ENCODE measurements around the gene ENOX1. TPM values are rescaled to one million over a fixed set of nuclear protein-coding genes. Genes with fewer than 3 reads are reported as not detected.

The ENOX1 gene
- total RNA-seq, 1 donor = 7.4 TPM

DNA sequence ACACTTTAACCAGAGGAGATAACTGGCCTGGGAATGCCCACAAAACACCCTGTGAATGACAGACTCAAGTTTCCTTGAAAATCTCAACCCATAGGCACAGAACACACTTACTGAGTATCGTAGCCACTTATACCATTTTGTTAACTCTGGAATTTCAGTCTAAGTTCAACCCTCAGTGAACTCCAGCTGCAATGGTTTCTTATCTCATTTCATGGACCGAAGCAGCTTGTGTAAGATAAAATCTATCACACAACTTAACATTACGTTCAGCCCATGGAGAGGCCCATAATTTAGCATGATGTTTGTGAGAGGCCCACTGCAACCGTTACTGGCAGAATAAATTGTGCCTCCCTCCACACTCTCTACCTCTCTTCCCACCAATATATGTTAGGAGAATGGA is 440.3 kb downstream of the ENOX1 start:
- DNase-seq (ENCODE audit: low read depth) = no peak
- H3K4me3 ChIP-seq (ENCODE audit: low read depth, low read length) = no peak overlapping the region
- TF ChIP-seq, protein P1, sequence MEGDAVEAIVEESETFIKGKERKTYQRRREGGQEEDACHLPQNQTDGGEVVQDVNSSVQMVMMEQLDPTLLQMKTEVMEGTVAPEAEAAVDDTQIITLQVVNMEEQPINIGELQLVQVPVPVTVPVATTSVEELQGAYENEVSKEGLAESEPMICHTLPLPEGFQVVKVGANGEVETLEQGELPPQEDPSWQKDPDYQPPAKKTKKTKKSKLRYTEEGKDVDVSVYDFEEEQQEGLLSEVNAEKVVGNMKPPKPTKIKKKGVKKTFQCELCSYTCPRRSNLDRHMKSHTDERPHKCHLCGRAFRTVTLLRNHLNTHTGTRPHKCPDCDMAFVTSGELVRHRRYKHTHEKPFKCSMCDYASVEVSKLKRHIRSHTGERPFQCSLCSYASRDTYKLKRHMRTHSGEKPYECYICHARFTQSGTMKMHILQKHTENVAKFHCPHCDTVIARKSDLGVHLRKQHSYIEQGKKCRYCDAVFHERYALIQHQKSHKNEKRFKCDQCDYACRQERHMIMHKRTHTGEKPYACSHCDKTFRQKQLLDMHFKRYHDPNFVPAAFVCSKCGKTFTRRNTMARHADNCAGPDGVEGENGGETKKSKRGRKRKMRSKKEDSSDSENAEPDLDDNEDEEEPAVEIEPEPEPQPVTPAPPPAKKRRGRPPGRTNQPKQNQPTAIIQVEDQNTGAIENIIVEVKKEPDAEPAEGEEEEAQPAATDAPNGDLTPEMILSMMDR (IDR thresholded peaks at IDR 0.05; ENCODE audit: insufficient read depth, low read length) = no peak

DNA sequence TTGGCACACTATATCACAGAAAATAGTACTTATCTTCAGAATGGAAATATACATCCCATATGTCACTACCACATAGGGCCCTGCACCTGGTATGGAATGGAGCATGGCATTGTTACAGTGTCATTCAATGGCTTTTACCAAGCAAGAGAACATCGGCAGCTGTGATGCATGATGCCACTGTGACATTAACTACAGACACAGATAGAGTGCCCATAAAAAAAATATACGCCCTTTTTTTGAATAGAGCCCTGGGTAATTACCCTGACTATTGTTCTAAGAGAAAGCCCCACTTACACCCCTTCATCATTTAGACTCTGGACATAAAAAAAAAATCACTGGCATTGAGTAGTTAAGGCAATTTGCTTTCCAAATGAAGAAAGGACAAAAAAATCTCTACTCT is 443.1 kb downstream of the ENOX1 start:
- no peak overlapping the region for H3K4me3 ChIP-seq (ENCODE audit: low read depth, low read length)
- no peak for DNase-seq (ENCODE audit: low read depth)
- TF ChIP-seq, protein P1 (IDR thresholded peaks at IDR 0.05; ENCODE audit: insufficient read depth, low read length) = no peak

DNA sequence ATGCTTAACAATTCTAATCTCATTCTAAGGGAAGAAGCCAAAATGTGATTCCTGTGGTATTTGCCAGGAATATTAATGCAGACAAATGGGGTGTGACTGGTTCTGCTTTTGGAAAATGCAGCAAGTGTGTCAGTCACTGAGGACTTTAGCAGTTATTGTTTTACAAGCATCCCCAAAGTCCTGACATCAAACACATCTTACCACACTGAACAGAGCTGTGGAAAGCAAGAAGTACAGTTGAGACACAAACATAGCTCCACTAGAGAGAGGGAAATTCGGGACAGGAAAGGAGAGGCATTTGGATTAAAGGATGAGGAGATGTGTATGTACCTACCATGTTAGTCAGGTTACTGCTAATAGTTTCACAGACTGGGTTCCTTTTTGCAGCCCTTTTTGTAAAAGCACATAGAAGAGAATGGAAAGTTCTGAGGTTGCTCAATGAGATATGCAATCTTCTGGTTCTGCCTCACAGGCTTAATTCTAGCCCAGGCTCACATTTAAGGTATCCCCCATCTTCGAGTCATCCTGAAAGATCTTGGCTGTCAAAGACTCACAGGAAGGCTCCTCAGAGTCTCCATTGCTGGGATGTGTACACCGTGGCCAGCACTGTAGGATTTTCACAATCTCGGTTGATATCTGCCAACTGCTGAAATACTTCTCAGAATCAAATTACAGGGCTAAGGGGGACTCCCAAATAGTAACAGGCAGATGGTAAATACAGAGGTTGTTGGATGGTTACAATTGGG is 446.8 kb downstream of the ENOX1 start:
- TF ChIP-seq, protein P1 (IDR thresholded peaks at IDR 0.05; ENCODE audit: insufficient read depth, low read length) = no peak
- H3K4me3 ChIP-seq (ENCODE audit: low read depth, low read length) = no peak overlapping the region
- peak; percentile 34 for DNase-seq (ENCODE audit: low read depth)

DNA sequence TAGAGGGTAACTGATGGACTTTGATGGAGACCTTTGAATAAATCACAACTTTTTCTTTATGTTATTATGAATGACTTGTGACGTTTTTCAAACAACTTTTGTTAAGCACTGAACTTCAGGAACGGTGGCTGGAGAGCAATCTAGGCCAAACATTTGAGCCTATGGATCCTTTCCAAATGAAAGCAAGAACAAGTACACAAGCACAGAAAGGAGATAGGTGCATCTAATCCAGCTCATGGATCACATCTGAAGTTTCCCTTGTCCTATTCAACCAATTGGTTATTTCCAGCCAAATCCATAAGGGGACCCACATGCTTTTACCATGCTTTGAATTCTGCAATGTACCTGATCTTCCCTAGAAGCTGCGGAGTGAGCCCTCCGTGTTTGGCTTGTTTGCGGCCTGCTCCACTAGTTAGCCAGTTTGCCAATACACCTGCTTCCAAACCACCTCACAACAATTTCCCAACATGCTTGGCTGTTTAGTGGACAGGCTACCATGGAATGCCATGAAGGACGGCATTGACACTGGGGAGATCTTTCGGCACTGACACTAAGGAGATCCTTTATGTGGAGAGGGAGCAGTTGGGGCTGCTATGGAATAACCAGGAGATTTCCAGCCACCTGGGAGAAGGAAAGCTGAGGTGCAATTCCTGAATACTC is 447.5 kb downstream of the ENOX1 start:
- H3K4me3 ChIP-seq (ENCODE audit: low read depth, low read length) = no peak overlapping the region
- TF ChIP-seq, protein P1 (IDR thresholded peaks at IDR 0.05; ENCODE audit: insufficient read depth, low read length) = no peak
- no peak for DNase-seq (ENCODE audit: low read depth)

DNA sequence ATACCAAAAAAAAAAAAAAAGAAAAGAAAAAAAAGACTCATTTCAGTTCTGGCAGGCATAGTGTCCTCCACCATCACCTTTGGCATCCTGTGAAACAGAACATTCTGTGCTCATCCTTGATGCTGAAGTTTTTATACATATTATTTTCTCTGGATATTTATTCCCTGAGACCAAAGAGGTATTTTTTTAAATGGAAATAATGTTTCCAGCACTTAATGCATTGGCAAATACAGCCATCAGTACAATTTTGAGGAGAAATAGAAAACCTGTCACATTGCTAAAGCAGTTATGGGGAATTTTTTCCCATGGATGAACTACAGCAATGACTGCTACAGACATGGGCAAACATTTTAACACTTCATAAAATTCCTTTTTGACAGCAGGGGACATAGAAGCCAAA is 451.0 kb downstream of the ENOX1 start:
- no peak overlapping the region for H3K4me3 ChIP-seq (ENCODE audit: low read depth, low read length)
- no peak for DNase-seq (ENCODE audit: low read depth)
- TF ChIP-seq, protein P1 (IDR thresholded peaks at IDR 0.05; ENCODE audit: insufficient read depth, low read length) = no peak

DNA sequence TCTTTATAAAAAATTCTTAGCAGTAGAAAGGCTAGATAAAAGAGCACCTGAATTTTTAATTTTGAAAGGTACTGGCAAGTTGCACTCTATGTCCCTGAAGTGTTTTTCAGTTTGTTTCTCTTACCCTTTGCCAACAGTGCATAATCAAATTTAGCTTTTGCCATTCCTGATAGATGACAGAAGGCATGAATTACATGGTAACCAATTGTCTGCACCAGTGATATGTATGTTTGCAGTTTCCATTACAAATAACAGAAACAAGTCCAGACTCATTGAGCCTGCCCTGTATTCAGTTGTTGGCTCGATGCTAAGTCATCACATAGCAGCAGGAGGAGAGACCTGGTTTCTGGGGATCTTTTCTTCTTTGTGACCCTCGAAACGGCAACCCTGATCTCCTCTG is 453.6 kb downstream of the ENOX1 start:
- TF ChIP-seq, protein P1 (IDR thresholded peaks at IDR 0.05; ENCODE audit: insufficient read depth, low read length) = no peak
- no peak overlapping the region for H3K4me3 ChIP-seq (ENCODE audit: low read depth, low read length)
- no peak for DNase-seq (ENCODE audit: low read depth)
